Measurements from ENCODE around the gene SHROOM1. TPM values are rescaled to one million over a fixed set of nuclear protein-coding genes. Genes with fewer than 3 reads are reported as not detected.

SHROOM1 gene
- total and polyA plus RNA-seq, 9 of the 15 experiments (the other 6 are each of a cell fraction or from before 2014, with no cell fraction given): 0.44 to 26.5 (median 11.9) TPM

GRCh38 chr5:132866342-132867045 is 36.0 kb upstream of the SHROOM1 start, which contains the start of the genes GDF9 and UQCRQ (continued):
- peak; percentile 80 for TF ChIP-seq NR2C2 (CRISPR knock-in tag; IDR thresholded peaks at IDR 0.05)
- peak; percentile 97 for TF ChIP-seq NR2C2 (tag; IDR thresholded peaks at IDR 0.05)
- no peak for TF ChIP-seq XRCC4 (IDR thresholded peaks at IDR 0.05; ENCODE audit: extremely low read depth, insufficient read depth, insufficient read length)
- peak; percentile 87; the same call in 1 of the 2 replicates for TF ChIP-seq TFAP4 (CRISPR knock-in tag; IDR thresholded peaks at IDR 0.05; ENCODE audit: borderline replicate concordance)
- no peak for TF ChIP-seq RBM17 (IDR thresholded peaks at IDR 0.05; ENCODE audit: borderline replicate concordance, low read depth, low read length)
- no peak for TF ChIP-seq CREB3 (tag; conservative IDR thresholded peaks at IDR 0.05; ENCODE audit: low read depth)
- TF ChIP-seq BRD9 (IDR thresholded peaks at IDR 0.05; ENCODE audit: low read depth, partially characterized antibody): no peak
- no peak for TF ChIP-seq CHD4 (IDR thresholded peaks at IDR 0.05; ENCODE audit: insufficient read depth, insufficient replicate concordance, low read depth, low read length, poor library complexity, severe bottlenecking)
- TF ChIP-seq HDAC3 (IDR thresholded peaks at IDR 0.05; ENCODE audit: borderline replicate concordance, partially characterized antibody): no peak
- TF ChIP-seq SP2 (IDR thresholded peaks at IDR 0.05; ENCODE audit: extremely low read depth, low read depth, low read length, poor library complexity, severe bottlenecking): no peak
- TF ChIP-seq RFX5 (IDR thresholded peaks at IDR 0.05; ENCODE audit: low read depth, low read length): no peak
- TF ChIP-seq TAF15 (IDR thresholded peaks at IDR 0.05; ENCODE audit: low read depth, low read length): no peak
- TF ChIP-seq HINFP (tag; conservative IDR thresholded peaks at IDR 0.05; ENCODE audit: low read depth): no peak
- TF ChIP-seq RBFOX2 (IDR thresholded peaks at IDR 0.05; ENCODE audit: low read depth, low read length): peak; percentile 94
- TF ChIP-seq, protein P1, sequence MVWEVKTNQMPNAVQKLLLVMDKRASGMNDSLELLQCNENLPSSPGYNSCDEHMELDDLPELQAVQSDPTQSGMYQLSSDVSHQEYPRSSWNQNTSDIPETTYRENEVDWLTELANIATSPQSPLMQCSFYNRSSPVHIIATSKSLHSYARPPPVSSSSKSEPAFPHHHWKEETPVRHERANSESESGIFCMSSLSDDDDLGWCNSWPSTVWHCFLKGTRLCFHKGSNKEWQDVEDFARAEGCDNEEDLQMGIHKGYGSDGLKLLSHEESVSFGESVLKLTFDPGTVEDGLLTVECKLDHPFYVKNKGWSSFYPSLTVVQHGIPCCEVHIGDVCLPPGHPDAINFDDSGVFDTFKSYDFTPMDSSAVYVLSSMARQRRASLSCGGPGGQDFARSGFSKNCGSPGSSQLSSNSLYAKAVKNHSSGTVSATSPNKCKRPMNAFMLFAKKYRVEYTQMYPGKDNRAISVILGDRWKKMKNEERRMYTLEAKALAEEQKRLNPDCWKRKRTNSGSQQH (CRISPR knock-in tag; IDR thresholded peaks at IDR 0.05): no peak
- no peak for TF ChIP-seq SAFB2 (IDR thresholded peaks at IDR 0.05; ENCODE audit: borderline replicate concordance, low read depth, low read length, severe bottlenecking)
- TF ChIP-seq LEF1 (IDR thresholded peaks at IDR 0.05): no peak
- TF ChIP-seq FOXA3 (CRISPR knock-in tag; conservative IDR thresholded peaks at IDR 0.05 in 1 of 2, IDR thresholded peaks at IDR 0.05 in 1 of 2): no peak
- no peak for TF ChIP-seq GATAD2B (IDR thresholded peaks at IDR 0.05; ENCODE audit: borderline replicate concordance)
- TF ChIP-seq MTF1 (CRISPR knock-in tag; IDR thresholded peaks at IDR 0.05; ENCODE audit: borderline replicate concordance): no peak
- TF ChIP-seq ZNF79 (CRISPR knock-in tag; IDR thresholded peaks at IDR 0.05; ENCODE audit: low read depth): no peak
- peak; percentile 99 for TF ChIP-seq KDM5B (IDR thresholded peaks at IDR 0.05; ENCODE audit: insufficient replicate concordance, low read depth, low read length)

All from K562 (cell line).